GM12892 (cell line): Measurements from ENCODE around the gene RPL35.

Source experiments
- POLR2A ChIP-seq: IDR thresholded peaks from 2 replicates; pipeline ENCODE4 v1.6.1; 2011; ENCODE audit warnings: low read depth, low read length, control low read depth
- TAF1 ChIP-seq: IDR thresholded peaks from 2 replicates; pipeline ENCODE4 v1.6.1; 2011; ENCODE audit warnings: low read depth, mild to moderate bottlenecking, control low read depth, low read length, borderline replicate concordance

DNA sequence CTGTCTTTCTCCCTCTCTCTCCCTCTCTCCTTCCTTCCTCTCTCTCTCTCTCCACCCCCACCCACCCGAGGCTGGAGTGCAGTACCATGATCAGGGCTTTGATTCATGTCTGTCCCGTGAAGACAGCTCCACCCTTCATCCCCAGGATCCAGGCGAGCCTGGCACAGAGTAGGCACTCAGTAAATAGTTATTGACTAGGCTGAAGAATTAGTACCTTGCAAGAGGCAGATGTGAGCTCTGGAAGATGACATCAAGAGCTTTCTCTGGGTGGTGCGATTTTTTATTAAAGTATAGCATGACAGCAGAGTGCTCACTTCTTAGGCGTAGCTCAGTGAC is 32.5 kb downstream of the RPL35 start:
- TF ChIP-seq POLR2A = no peak
- no peak for TF ChIP-seq TAF1
